GM12874 (cell line): ENCODE data around the gene SND1.

ENCODE experiments used
- TF ChIP-seq, protein P1 (sequence below): IDR thresholded peaks from 2 replicates; pipeline ENCODE4 v1.5.1; 2011; ENCODE audit warnings: low read depth, mild to moderate bottlenecking, control low read depth, low read length, moderate library complexity; ENCODE audit not compliant: insufficient read depth

SND1 gene

GRCh38 chr7:127894588-127894987 lies 242.6 kb downstream of the SND1 start:
- TF ChIP-seq, protein P1, sequence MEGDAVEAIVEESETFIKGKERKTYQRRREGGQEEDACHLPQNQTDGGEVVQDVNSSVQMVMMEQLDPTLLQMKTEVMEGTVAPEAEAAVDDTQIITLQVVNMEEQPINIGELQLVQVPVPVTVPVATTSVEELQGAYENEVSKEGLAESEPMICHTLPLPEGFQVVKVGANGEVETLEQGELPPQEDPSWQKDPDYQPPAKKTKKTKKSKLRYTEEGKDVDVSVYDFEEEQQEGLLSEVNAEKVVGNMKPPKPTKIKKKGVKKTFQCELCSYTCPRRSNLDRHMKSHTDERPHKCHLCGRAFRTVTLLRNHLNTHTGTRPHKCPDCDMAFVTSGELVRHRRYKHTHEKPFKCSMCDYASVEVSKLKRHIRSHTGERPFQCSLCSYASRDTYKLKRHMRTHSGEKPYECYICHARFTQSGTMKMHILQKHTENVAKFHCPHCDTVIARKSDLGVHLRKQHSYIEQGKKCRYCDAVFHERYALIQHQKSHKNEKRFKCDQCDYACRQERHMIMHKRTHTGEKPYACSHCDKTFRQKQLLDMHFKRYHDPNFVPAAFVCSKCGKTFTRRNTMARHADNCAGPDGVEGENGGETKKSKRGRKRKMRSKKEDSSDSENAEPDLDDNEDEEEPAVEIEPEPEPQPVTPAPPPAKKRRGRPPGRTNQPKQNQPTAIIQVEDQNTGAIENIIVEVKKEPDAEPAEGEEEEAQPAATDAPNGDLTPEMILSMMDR = no peak

GRCh38 chr7:127895360-127895759 lies 243.4 kb downstream of the SND1 start:
- TF ChIP-seq, protein P1 = no peak

- TF ChIP-seq, protein P1 = no peak
These were observed 243.9 kb downstream of the SND1 start for GRCh38 chr7:127895814-127896280.

GRCh38 chr7:127896659-127897058 lies 244.7 kb downstream of the SND1 start:
- TF ChIP-seq, protein P1 = no peak

GRCh38 chr7:127897704-127898454 lies 245.9 kb downstream of the SND1 start:
- TF ChIP-seq, protein P1 = no peak

DNA sequence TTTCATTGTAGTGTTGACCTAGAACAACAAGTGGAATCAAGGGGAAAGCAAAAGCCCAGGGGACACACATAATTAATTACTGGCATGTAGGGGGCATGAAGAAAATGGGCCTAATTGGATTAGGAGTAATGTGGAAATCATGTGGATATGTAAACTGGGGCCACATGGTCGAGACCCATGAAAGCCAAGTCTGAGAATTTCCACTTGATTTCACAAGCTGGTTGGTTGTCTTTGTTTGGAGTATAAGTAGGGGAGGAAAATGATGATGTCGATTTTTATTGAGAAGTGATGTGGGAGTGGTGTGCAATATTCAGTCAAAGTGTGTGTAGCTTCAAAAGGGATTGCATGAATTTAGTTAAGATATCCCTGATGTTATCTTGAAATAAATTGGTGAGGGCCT lies 247.4 kb downstream of the SND1 start:
- TF ChIP-seq, protein P1 = no peak

DNA sequence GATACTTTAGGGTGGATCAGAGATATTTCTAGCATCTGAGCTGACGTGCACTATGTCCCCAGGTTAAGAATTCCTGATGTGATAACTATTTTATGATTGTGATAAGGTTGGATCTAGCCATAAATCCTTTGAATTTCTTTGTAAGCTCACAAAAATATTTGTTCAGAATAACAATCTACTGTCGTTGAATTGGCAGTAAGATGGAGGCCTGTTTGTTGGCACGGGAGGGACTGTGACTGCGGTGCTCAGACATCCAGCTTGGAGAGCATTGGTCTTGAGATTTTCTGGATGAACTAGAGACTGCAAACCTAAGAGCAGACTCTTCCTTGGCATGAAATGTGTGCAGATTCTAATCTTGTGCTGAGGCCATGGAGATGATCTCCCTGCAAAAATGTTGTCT lies 248.1 kb downstream of the SND1 start:
- TF ChIP-seq, protein P1 = no peak
